Kidney (tissue), 14 donors: ENCODE measurements around the gene UNC13C. TPM values are rescaled to one million over a fixed set of nuclear protein-coding genes. Genes with fewer than 3 reads are reported as not detected.

Experiments used
- DNase-seq, 5 donors: peaks; one replicate each; pipeline ENCODE4 v3.0.0-alpha.2; 2013 to 2020
- FAIRE-seq: peaks from 2 replicates; lab custom pipeline; 2012; peaks lifted over from hg19 to GRCh38; lab: Jason Lieb, UNC
- H3K27ac ChIP-seq, 2 donors: one replicate each; pipeline ENCODE4 v1.7.0; 2013; ENCODE audit warnings: low read depth in 2 of 2, low read length in 2 of 2, inconsistent platforms in 1 of 2
- H3K27me3 ChIP-seq: one replicate; pipeline ENCODE4 v1.7.1; 2013; ENCODE audit warnings: low read length, inconsistent platforms; ENCODE audit not compliant: control insufficient read depth, insufficient read depth
- H3K36me3 ChIP-seq, 3 donors: one replicate each; pipeline versions ENCODE4 v1.7.0 to v1.7.1; 2013; ENCODE audit warnings: low read length in 3 of 3, control low read depth in 1 of 3, inconsistent platforms in 1 of 3; ENCODE audit not compliant: insufficient read depth in 3 of 3, control insufficient read depth in 2 of 3
- H3K4me1 ChIP-seq, 3 donors: one replicate each; pipeline versions ENCODE4 v1.7.0 to v1.7.1; 2013; ENCODE audit warnings: low read length in 3 of 3, inconsistent platforms in 1 of 3, low read depth in 1 of 3; ENCODE audit not compliant: control insufficient read depth in 2 of 3, insufficient read depth in 2 of 3
- H3K4me3 ChIP-seq, 3 donors: one replicate each; pipeline versions ENCODE4 v1.7.0 to v1.8.1; 2013; ENCODE audit warnings: low read length in 3 of 3, control low read depth in 1 of 3, inconsistent platforms in 1 of 3
- H3K9ac ChIP-seq, 3 donors: one replicate each; pipeline versions ENCODE4 v1.7.0 to v1.7.1; 2013; ENCODE audit warnings: low read length in 3 of 3, control low read depth in 1 of 3, inconsistent platforms in 1 of 3
- H3K9me3 ChIP-seq, 3 donors: one replicate each; pipeline versions ENCODE4 v1.7.0 to v1.7.1; 2013; ENCODE audit warnings: low read length in 3 of 3, control low read depth in 1 of 3, inconsistent platforms in 1 of 3; ENCODE audit not compliant: control insufficient read depth in 2 of 3, insufficient read depth in 1 of 3
- intact Hi-C: fragments of 100-400 bp; cut with DNase I; formaldehyde crosslinking; loops from one replicate; pipeline ENCODE4 v1.11.1; 2022
- polyA plus RNA-seq: library from polyadenylated mRNA; stranded (reverse); fragments of 350-450 nt; fragmentation: Illumina TruSeq; extraction: RNeasy Lipid Tissue Mini Kit (QIAGEN cat#74804); gene quantifications from one replicate; pipeline ENCODE4 v1.2.3, GENCODE V29; 2014; ENCODE audit warnings: low read depth, low replicate concordance; ENCODE audit not compliant: insufficient read depth
- total RNA-seq: library from RNA; stranded (reverse); fragmentation: NEBNext Ultra II Directional; extraction: Animal tissue kit (Norgen Biotek cat#: 25700); gene quantifications from one replicate; pipeline ENCODE4 v1.2.1, GENCODE V29; 2021
- TF ChIP-seq, protein P1 (sequence below): IDR thresholded peaks from 3 replicates; pipeline ENCODE4 v1.5.1; 2012; ENCODE audit warnings: mild to moderate bottlenecking, moderate library complexity, borderline replicate concordance; ENCODE audit not compliant: insufficient read depth; ENCODE audit errors: extremely low read depth
- donor health status: control.
- donor health status: control.
- donor health status: control.
- donor health status: control.
- donor health status: control.
- donor health status: DM: yes; HTN: yes; CAD: no.
- donor health status: Normal renal cell carcinoma (clear cell type).

The UNC13C gene
- total and polyA plus RNA-seq, 2 donors from 2014 or later, result 0.19 to 0.45 TPM

- no peak overlapping the region for H3K9ac ChIP-seq
- TF ChIP-seq, protein P1, sequence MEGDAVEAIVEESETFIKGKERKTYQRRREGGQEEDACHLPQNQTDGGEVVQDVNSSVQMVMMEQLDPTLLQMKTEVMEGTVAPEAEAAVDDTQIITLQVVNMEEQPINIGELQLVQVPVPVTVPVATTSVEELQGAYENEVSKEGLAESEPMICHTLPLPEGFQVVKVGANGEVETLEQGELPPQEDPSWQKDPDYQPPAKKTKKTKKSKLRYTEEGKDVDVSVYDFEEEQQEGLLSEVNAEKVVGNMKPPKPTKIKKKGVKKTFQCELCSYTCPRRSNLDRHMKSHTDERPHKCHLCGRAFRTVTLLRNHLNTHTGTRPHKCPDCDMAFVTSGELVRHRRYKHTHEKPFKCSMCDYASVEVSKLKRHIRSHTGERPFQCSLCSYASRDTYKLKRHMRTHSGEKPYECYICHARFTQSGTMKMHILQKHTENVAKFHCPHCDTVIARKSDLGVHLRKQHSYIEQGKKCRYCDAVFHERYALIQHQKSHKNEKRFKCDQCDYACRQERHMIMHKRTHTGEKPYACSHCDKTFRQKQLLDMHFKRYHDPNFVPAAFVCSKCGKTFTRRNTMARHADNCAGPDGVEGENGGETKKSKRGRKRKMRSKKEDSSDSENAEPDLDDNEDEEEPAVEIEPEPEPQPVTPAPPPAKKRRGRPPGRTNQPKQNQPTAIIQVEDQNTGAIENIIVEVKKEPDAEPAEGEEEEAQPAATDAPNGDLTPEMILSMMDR, result no peak
- peaks cover 0 to 17% (median 2%) of the 10 kb centered on the region in 3 donors for H3K4me1 ChIP-seq
- no peaks in the 10 kb centered on the region for H3K27me3 ChIP-seq
- H3K27ac ChIP-seq, result no peak overlapping the region
- intact Hi-C loops, result no loop called here
- DNase-seq (no peak), FAIRE-seq (no peak)
- no peaks in the 10 kb centered on the region for H3K9me3 ChIP-seq
- no peak overlapping the region for H3K4me3 ChIP-seq
- no peaks in the 10 kb centered on the region for H3K36me3 ChIP-seq
Measured at GRCh38 chr15:54521206-54521605, 543.0 kb downstream of the UNC13C start.

GRCh38 chr15:54528021-54528420 is 549.8 kb downstream of the UNC13C start:
- intact Hi-C loops, result no loop called here
- TF ChIP-seq, protein P1, result no peak
- Histone ChIP-seq H3K27me3 (no peaks in the 10 kb centered on the region), H3K4me1 (no peaks in the 10 kb centered on the region), H3K9ac (no peak overlapping the region), H3K36me3 (no peaks in the 10 kb centered on the region), H3K4me3 (no peak overlapping the region), H3K9me3 (no peaks in the 10 kb centered on the region), H3K27ac (no peak overlapping the region)
- FAIRE-seq (no peak), DNase-seq (no peak)

GRCh38 chr15:54540721-54541120 is 562.5 kb downstream of the UNC13C start:
- DNase-seq, result no peak
- TF ChIP-seq, protein P1, result no peak
- FAIRE-seq, result no peak

GRCh38 chr15:54547491-54547890 is 569.2 kb downstream of the UNC13C start:
- intact Hi-C loops, result no loop called here
- TF ChIP-seq, protein P1, result no peak

More at GRCh38 chr15:54540721-54541120, 562.5 kb downstream of the UNC13C start:
- Histone ChIP-seq H3K36me3 (no peaks in the 10 kb centered on the region), H3K4me3 (no peak overlapping the region), H3K9ac (no peak overlapping the region), H3K27me3 (no peaks in the 10 kb centered on the region), H3K27ac (no peak overlapping the region), H3K4me1 (no peaks in the 10 kb centered on the region), H3K9me3 (peaks cover 0 to 5% (median 0%) of the 10 kb centered on the region in 3 donors)
- intact Hi-C loops, result no loop called here

More at GRCh38 chr15:54547491-54547890, 569.2 kb downstream of the UNC13C start:
- H3K4me1 ChIP-seq, result no peaks in the 10 kb centered on the region
- FAIRE-seq (no peak), DNase-seq (no peak)
- no peak overlapping the region for H3K27ac ChIP-seq
- no peaks in the 10 kb centered on the region for H3K9me3 ChIP-seq
- no peaks in the 10 kb centered on the region for H3K36me3 ChIP-seq
- no peak overlapping the region for H3K9ac ChIP-seq
- H3K4me3 ChIP-seq, result no peak overlapping the region
- H3K27me3 ChIP-seq, result no peaks in the 10 kb centered on the region
